AG04450 (cell line): ENCODE data around the gene EGR2. TPM values are rescaled to one million over a fixed set of nuclear protein-coding genes. Genes with fewer than 3 reads are reported as not detected.

ENCODE experiments used
- CTCF ChIA-PET: fragments of 300-600, 350-600 bp; formaldehyde crosslinking; extraction: SDS; loops from one replicate; lab custom pipeline; 2022; ENCODE audit warnings: antibody characterized with exemption, inconsistent platforms; lab: Charles Lee
- POLR2A ChIA-PET: fragments of 350-600 bp; formaldehyde crosslinking; extraction: SDS; loops from one replicate; lab custom pipeline; 2021; ENCODE audit warnings: antibody characterized with exemption, inconsistent platforms; lab: Yijun Ruan, JAX
- DNase-seq: peaks from one replicate; pipeline ENCODE4 v3.0.0-alpha.2; 2011; ENCODE audit warnings: low read depth, low spot score
- H3K27ac ChIP-seq: one replicate; pipeline ENCODE4 v1.5.1; 2012; ENCODE audit warnings: low read depth, low read length, control low read depth
- H3K27me3 ChIP-seq: one replicate; pipeline ENCODE4 v1.6.0; 2012; ENCODE audit warnings: low read length; ENCODE audit not compliant: control insufficient read depth, insufficient read depth
- H3K4me3 ChIP-seq: 2 replicates; pipeline ENCODE4 v1.5.1; 2011; ENCODE audit warnings: mild to moderate bottlenecking, low read depth, low read length, control low read depth
- H3K9me3 ChIP-seq: 2 replicates; pipeline ENCODE4 v1.5.1; 2012; ENCODE audit warnings: low read length; ENCODE audit not compliant: control insufficient read depth, insufficient read depth
- CTCF ChIP-seq: IDR thresholded peaks from 2 replicates; pipeline ENCODE4 v1.5.1; 2011; ENCODE audit warnings: low read depth, low read length, control low read depth, inconsistent platforms
- polyA plus RNA-seq: library from polyadenylated mRNA; depleted of rRNA; stranded (reverse); fragments of >200 nt; gene quantifications from 2 replicates; pipeline ENCODE4 v1.2.3, GENCODE V29; 2011

The EGR2 gene
- polyA plus RNA-seq, 1 experiment, result 0.61 TPM

- Histone ChIP-seq H3K27me3 (peaks cover 44% of the 10 kb centered on the region), H3K4me3 (peak overlapping the region; percentile 68), H3K9me3 (no peaks in the 10 kb centered on the region; the same call in 1 of the 2 replicates), H3K27ac (peak overlapping the region; percentile 39)
- DNase-seq, result no peak
- TF ChIP-seq CTCF, result no peak
- POLR2A ChIA-PET, result interaction anchor here (1.3 to 3.2 kb wide), 2 partner anchors 12 to 317 kb away, joined by 5 to 12 read pairs; partner anchors contain the start of genes ADO and NRBF2
- CTCF ChIA-PET, result interaction anchor here (1.2 to 4.3 kb wide), 4 partner anchors 179 to 378 kb away, joined by 3 to 102 read pairs (median 20); no protein-coding TSS in a partner anchor
These were observed 163 bp downstream of the EGR2 start for GRCh38 chr10:62816076-62816330.

GRCh38 chr10:62815381-62816075 is 638 bp downstream of the EGR2 start:
- no peak for TF ChIP-seq CTCF
- Histone ChIP-seq H3K27ac (peak overlapping the region; percentile 39), H3K9me3 (no peaks in the 10 kb centered on the region; the same call in 1 of the 2 replicates), H3K27me3 (peaks cover 39% of the 10 kb centered on the region), H3K4me3 (peak overlapping the region; percentile 68)
- ChIA-PET CTCF (interaction anchor here (1.4 to 4.3 kb wide), 3 partner anchors 203 to 378 kb away, joined by 3 to 102 read pairs (median 38); no protein-coding TSS in a partner anchor), POLR2A (interaction anchor here (1.3 to 3.2 kb wide), 2 partner anchors 11 to 318 kb away, joined by 5 to 12 read pairs; partner anchors contain the start of genes ADO and NRBF2)
- DNase-seq, result no peak

- POLR2A ChIA-PET, result no interaction called here
- H3K4me3 ChIP-seq, result peak overlapping the region; percentile 68
- no peaks in the 10 kb centered on the region; the same call in 1 of the 2 replicates for H3K9me3 ChIP-seq
- TF ChIP-seq CTCF, result no peak
- CTCF ChIA-PET, result interaction anchor here (1.4 kb wide), 2 partner anchors 204 to 344 kb away, joined by 3 to 6 read pairs; no protein-coding TSS in a partner anchor
- H3K27me3 ChIP-seq, result peaks cover 35% of the 10 kb centered on the region
- H3K27ac ChIP-seq, result no peak overlapping the region
- no peak for DNase-seq
These were observed 1.3 kb downstream of the EGR2 start for GRCh38 chr10:62814756-62815380.

- POLR2A ChIA-PET, result interaction anchor here (0.8 kb wide), 1 partner anchor 9 kb away, joined by 3 read pairs; no protein-coding TSS in a partner anchor
- H3K4me3 ChIP-seq, result no peak overlapping the region
These were observed 2.2 kb downstream of the EGR2 start for GRCh38 chr10:62813981-62814380.

More at GRCh38 chr10:62813981-62814380, 2.2 kb downstream of the EGR2 start:
- no peak for DNase-seq
- TF ChIP-seq CTCF, result no peak
- peaks cover 26% of the 10 kb centered on the region for H3K27me3 ChIP-seq
- H3K27ac ChIP-seq, result no peak overlapping the region
- CTCF ChIA-PET, result interaction anchor here (1.4 kb wide), 2 partner anchors 203 to 345 kb away, joined by 3 to 6 read pairs; no protein-coding TSS in a partner anchor
- H3K9me3 ChIP-seq, result no peaks in the 10 kb centered on the region; the same call in 1 of the 2 replicates
